ENCODE measurements around the gene PDLIM1. TPM values are rescaled to one million over a fixed set of nuclear protein-coding genes. Genes with fewer than 3 reads are reported as not detected.
A peak's percentile ranks its signal among the peaks of the same experiment; 100 is the strongest.

Gene PDLIM1
- polyA plus RNA-seq, 1 experiment = 141 TPM

DNA sequence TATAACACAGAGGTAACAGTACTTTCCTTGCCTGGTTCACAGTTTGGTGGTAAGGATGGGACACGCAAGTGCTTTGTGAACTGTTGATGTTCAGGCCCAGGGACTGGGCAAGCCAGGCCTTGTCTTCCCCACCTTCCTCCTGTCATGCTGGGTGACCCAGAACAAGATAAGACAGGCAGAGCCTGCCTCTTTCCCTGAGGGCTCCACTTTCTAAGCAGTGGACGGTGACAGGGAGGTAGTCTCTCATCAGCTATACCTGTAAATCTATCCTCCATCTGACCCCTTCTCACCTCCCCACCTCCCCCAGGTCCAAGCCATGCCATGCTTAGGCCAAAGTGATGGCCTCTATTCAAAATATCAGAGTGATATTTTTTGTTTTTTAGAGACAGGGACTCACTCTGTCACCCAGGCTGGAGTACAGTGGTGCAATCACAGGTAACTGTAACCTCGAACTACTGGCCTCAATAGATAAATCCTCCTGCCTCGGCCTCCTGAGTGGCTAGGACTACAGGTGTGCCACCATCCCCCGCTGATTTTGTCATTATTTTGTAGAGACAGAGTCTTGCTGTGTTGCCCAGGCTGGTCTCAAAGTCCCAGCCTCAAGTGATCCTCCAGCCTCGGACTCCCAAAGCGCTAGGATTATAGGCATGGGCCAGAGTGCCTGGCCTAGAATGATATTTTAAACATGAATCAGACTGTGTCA is 42.8 kb downstream of the PDLIM1 start:
- H3K4me3 ChIP-seq (ENCODE audit: low read depth, low read length) = no peak overlapping the region
- peaks cover 14% of the 10 kb centered on the region for H3K36me3 ChIP-seq (ENCODE audit: control insufficient read depth, insufficient read depth, low read length)
- ChIA-PET POLR2A (no interaction called here), CTCF (interaction anchor here (1.1 to 10.1 kb wide), 7 partner anchors 26 to 112 kb away, joined by 4 to 322 read pairs (median 7); no protein-coding TSS in a partner anchor)
- DNase-seq (ENCODE audit: low read depth) = no peak
- no peaks in the 10 kb centered on the region for H3K27me3 ChIP-seq (ENCODE audit: control insufficient read depth, insufficient read depth, low read length)
- TF ChIP-seq, protein P1, sequence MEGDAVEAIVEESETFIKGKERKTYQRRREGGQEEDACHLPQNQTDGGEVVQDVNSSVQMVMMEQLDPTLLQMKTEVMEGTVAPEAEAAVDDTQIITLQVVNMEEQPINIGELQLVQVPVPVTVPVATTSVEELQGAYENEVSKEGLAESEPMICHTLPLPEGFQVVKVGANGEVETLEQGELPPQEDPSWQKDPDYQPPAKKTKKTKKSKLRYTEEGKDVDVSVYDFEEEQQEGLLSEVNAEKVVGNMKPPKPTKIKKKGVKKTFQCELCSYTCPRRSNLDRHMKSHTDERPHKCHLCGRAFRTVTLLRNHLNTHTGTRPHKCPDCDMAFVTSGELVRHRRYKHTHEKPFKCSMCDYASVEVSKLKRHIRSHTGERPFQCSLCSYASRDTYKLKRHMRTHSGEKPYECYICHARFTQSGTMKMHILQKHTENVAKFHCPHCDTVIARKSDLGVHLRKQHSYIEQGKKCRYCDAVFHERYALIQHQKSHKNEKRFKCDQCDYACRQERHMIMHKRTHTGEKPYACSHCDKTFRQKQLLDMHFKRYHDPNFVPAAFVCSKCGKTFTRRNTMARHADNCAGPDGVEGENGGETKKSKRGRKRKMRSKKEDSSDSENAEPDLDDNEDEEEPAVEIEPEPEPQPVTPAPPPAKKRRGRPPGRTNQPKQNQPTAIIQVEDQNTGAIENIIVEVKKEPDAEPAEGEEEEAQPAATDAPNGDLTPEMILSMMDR (IDR thresholded peaks at IDR 0.05; ENCODE audit: insufficient read depth, low read depth, low read length) = no peak

DNA sequence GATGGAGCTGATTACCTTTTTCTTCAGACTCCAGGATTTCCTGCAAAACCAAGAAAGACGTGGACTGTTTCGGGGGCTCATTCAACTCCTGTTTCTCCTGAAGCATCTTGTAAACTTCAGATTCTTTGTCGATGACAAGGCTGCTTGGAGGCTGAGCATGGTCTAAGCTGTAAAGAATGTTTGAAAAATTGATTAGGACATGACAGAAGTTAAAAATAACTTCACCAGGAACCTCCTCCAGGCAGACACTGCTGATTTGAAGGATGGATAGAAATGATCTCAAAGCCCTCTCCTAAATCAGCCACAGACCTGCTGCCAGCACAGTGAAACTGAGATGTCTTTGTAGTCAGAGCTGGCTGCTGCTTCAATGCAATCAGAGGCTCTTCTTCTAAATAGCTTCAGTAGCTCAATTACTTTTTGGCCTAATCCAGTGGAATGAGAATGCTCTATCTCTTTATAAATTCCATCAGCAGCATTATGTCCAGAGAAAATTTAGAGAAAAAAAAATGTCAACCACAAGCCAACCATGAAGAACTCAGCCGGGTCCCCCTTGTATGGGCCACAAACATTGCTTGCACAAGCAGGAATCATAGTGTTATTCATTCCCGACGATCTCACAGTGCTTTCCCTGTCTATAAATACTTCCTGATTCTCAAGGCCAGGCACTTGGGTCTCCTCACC is 43.5 kb downstream of the PDLIM1 start:
- H3K27me3 ChIP-seq (ENCODE audit: control insufficient read depth, insufficient read depth, low read length) = no peaks in the 10 kb centered on the region
- ChIA-PET CTCF (interaction anchor here (0.7 to 10.1 kb wide), 33 partner anchors 10 to 177 kb away, joined by 3 to 322 read pairs (median 4); no protein-coding TSS in a partner anchor), POLR2A (interaction anchor here (0.8 kb wide), 1 partner anchor 29 kb away, joined by 3 read pairs; no protein-coding TSS in a partner anchor)
- no peak for DNase-seq (ENCODE audit: low read depth)
- peaks cover 14% of the 10 kb centered on the region for H3K36me3 ChIP-seq (ENCODE audit: control insufficient read depth, insufficient read depth, low read length)
- TF ChIP-seq, protein P1 (IDR thresholded peaks at IDR 0.05; ENCODE audit: insufficient read depth, low read depth, low read length) = no peak
- H3K4me3 ChIP-seq (ENCODE audit: low read depth, low read length) = no peak overlapping the region

DNA sequence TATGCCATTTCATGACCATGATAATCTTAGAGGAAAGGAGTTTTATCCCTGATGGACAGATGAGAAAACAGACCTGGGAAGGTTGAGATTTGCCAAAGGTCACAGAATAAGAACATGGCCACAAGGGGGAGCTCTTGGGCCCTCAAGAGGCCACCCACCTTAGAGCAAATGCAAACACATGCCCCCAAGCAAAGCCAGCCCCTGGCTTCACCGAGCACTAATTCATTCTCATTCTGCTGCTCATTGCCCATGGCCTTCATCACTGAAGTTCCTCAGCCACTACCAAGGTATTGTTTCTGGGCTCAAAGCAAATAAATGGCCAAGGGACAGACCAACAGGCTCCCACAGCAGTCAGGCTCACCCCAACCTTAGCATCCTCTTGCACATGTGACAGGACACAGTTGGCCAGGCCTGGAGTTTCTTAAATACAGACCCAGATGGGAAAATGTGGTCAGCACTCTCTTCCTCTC is 44.2 kb downstream of the PDLIM1 start:
- no peak for DNase-seq (ENCODE audit: low read depth)
- peaks cover 14% of the 10 kb centered on the region for H3K36me3 ChIP-seq (ENCODE audit: control insufficient read depth, insufficient read depth, low read length)
- CTCF ChIA-PET = interaction anchor here (0.7 to 10.1 kb wide), 40 partner anchors 10 to 178 kb away, joined by 3 to 322 read pairs (median 4); no protein-coding TSS in a partner anchor
- no peak overlapping the region for H3K4me3 ChIP-seq (ENCODE audit: low read depth, low read length)
- POLR2A ChIA-PET = interaction anchor here (0.8 kb wide), 1 partner anchor 28 kb away, joined by 3 read pairs; no protein-coding TSS in a partner anchor
- H3K27me3 ChIP-seq (ENCODE audit: control insufficient read depth, insufficient read depth, low read length) = no peaks in the 10 kb centered on the region
- TF ChIP-seq, protein P1 (IDR thresholded peaks at IDR 0.05; ENCODE audit: insufficient read depth, low read depth, low read length) = peak; percentile 81

DNA sequence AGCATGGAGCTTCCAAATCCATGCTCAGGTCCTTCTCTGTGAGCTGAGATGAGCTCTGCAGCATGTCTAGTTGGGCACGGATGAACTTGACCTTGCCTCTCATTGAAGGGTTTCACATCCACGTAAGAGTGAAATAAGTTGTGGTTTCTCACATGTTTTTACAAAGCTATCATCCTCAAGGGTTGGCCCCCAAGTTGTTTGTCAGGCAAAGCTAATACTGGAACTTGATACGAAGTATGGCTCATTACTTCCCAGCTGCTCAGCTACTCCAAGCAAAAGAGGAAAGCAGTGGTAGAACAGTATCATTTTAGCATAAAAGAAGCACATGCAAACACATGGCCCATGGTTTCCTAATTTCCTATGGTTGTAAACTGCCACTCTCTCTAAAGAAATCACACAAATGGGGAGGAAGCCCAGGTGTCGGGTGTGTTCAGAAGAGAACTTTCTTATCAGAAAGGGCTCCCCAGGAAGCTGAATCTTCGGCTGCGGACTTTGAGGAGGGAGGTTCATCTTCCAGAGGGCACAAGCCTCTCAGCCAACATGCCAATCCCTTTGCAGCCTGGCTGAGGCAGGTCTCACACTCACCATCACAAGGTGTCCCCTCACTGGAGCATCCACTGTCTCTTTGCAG is 45.3 kb downstream of the PDLIM1 start:
- TF ChIP-seq, protein P1 (IDR thresholded peaks at IDR 0.05; ENCODE audit: insufficient read depth, low read depth, low read length) = no peak
- no peak for DNase-seq (ENCODE audit: low read depth)
- no peaks in the 10 kb centered on the region for H3K27me3 ChIP-seq (ENCODE audit: control insufficient read depth, insufficient read depth, low read length)
- ChIA-PET CTCF (interaction anchor here (0.6 to 10.1 kb wide), 24 partner anchors 9 to 174 kb away, joined by 3 to 322 read pairs (median 6); no protein-coding TSS in a partner anchor), POLR2A (no interaction called here)
- H3K4me3 ChIP-seq (ENCODE audit: low read depth, low read length) = no peak overlapping the region
- H3K36me3 ChIP-seq (ENCODE audit: control insufficient read depth, insufficient read depth, low read length) = peaks cover 14% of the 10 kb centered on the region
